Measurements from ENCODE around the gene CBX8.

Gene CBX8

DNA sequence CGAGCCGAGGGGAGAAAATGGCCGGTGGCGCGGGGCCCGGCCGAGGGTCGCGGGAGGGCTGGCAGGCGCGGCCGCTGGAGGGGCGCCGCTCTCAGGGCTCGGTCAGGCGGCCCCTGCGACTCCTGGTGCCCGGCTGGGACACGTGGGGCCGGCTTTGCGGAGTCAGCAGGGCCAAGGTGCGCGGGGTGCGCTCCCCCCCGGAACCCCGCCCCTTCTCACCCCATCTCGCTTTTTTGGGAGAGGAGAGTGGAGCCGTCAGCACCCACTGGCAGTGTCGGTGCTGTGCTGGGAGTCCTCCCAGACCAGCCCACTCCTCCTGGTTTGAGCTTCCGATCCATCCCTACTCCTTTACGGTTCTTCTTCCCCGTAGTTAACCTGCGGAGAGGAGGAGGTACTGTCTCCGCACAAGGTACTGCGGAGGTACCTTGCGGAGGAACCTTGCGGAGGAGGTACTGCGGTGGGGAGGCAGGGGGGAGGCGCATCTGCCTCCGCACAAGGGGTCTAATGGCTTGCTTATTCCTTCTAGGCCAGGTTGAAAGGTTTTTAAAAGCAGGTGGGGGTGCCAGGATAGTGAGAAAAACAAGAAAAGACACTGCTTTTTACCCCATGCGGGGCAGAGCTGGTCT lies 19.1 kb upstream of the CBX8 start:
- Histone ChIP-seq H3K27me3 (ENCODE audit: control insufficient read depth, insufficient read depth, low read length) (peaks cover 99% of the 10 kb centered on the region), H3K36me3 (ENCODE audit: control insufficient read depth, insufficient read depth, low read length) (no peaks in the 10 kb centered on the region), H3K4me1 (ENCODE audit: control insufficient read depth, insufficient read depth, low read length) (peaks cover 6% of the 10 kb centered on the region), H3K9ac (ENCODE audit: low read depth, low read length) (no peak overlapping the region), H3K27ac (ENCODE audit: low read depth, low read length) (no peak overlapping the region), H3K4me3 (ENCODE audit: low read depth, low read length) (peak overlapping the region; percentile 5; the same call in 1 of the 2 replicates), H3K9me3 (ENCODE audit: control insufficient read depth, insufficient read depth, low read length) (no peaks in the 10 kb centered on the region)

DNA sequence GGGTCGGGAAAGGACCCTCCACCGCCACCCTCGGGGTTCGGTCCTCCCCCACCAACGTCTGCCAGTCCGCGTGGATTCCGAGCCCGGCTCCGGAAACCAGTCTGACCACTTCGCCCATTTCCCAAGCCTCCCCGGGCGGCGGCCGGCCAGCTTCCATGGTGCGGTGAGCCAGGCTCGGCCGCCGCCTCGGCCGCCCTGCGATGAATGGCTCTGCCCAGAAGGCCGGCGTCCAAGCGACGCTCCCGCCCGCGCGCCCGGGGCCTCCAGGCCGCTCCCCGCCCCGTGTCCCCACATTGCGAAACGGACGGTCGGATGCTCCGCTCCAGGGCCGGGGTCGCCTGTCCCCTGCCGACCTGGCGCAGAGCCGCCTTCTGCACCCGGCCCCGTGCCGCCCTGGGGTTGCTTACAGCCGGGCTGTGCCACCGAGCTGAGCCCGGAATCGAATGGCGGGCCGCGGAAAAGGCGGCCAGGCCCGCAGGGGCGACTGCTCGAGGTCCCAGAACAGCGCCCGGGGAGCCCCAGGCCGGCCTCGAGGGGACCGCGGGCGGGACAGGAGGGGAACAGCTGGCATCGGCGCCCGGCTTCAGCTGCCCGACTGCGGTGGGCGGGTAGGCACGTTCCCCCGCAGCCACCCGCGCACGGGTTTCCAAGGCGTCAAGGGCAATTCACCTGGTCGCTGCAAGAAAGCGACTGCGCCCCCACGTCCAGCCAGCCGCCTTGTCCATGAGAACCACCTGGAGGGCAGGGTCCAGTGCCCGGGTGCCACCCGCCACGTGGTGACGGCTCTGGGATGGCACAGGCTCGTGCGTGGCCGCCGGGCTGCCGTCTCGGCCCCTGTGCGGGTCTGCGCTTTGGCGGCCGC lies 18.3 kb upstream of the CBX8 start:
- Histone ChIP-seq H3K27me3 (ENCODE audit: control insufficient read depth, insufficient read depth, low read length) (peaks cover 99% of the 10 kb centered on the region), H3K36me3 (ENCODE audit: control insufficient read depth, insufficient read depth, low read length) (no peaks in the 10 kb centered on the region), H3K27ac (ENCODE audit: low read depth, low read length) (no peak overlapping the region), H3K4me1 (ENCODE audit: control insufficient read depth, insufficient read depth, low read length) (peaks cover 8% of the 10 kb centered on the region), H3K9ac (ENCODE audit: low read depth, low read length) (no peak overlapping the region), H3K4me3 (ENCODE audit: low read depth, low read length) (peak overlapping the region; percentile 22; the same call in 1 of the 2 replicates), H3K9me3 (ENCODE audit: control insufficient read depth, insufficient read depth, low read length) (no peaks in the 10 kb centered on the region)

DNA sequence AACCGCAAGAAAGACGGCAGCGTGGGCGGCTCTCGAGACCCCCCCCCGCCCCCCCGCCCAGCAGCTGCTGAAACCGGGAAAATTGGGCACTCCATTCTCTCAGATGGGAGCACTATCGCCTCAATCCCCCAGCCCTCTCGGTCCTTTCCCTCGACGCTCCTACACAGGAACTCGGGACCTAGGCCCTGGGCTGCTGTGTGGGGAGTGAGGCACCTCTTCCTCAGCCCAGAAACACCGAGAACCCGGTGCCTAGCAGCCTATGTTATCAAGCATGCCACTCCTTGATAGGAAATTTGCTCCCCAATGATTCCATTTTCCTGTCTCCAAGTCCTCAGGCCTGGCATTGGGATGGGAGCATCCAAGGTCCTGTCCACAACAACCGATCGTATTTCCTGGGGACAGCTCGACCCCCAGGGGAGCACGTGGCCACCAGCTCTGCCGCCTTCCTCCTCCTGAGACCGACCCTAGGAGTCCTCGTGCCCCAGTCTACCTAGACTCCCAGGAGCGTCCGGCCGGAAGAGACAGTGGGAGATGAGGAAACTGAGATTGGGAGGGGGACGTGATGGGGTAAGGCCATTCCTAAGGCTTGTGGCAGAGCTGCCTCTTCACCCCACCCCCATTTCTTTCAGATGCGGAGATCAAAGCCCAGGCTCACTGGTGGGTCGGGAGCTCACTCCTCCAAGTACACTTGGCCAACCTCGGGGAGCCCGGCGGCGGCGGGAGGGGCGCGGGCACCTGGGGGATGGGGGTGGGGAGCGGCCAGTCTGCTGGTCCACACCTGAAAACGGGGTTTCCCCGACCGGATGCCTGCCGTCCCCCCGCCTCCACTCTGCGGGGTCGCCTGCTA lies 17.5 kb upstream of the CBX8 start:
- Histone ChIP-seq H3K9me3 (ENCODE audit: control insufficient read depth, insufficient read depth, low read length) (no peaks in the 10 kb centered on the region), H3K36me3 (ENCODE audit: control insufficient read depth, insufficient read depth, low read length) (no peaks in the 10 kb centered on the region), H3K9ac (ENCODE audit: low read depth, low read length) (no peak overlapping the region), H3K4me3 (ENCODE audit: low read depth, low read length) (peak overlapping the region; percentile 22; the same call in 1 of the 2 replicates), H3K4me1 (ENCODE audit: control insufficient read depth, insufficient read depth, low read length) (peaks cover 10% of the 10 kb centered on the region), H3K27ac (ENCODE audit: low read depth, low read length) (no peak overlapping the region), H3K27me3 (ENCODE audit: control insufficient read depth, insufficient read depth, low read length) (peaks cover 97% of the 10 kb centered on the region)

GRCh38 chr17:79813297-79814126 lies 16.6 kb upstream of the CBX8 start:
- peaks cover 16% of the 10 kb centered on the region for H3K4me1 ChIP-seq (ENCODE audit: control insufficient read depth, insufficient read depth, low read length)
- peaks cover 97% of the 10 kb centered on the region for H3K27me3 ChIP-seq (ENCODE audit: control insufficient read depth, insufficient read depth, low read length)
- no peak overlapping the region for H3K27ac ChIP-seq (ENCODE audit: low read depth, low read length)
- H3K36me3 ChIP-seq (ENCODE audit: control insufficient read depth, insufficient read depth, low read length): no peaks in the 10 kb centered on the region
- no peak overlapping the region; the same call in 1 of the 2 replicates for H3K4me3 ChIP-seq (ENCODE audit: low read depth, low read length)
- H3K9ac ChIP-seq (ENCODE audit: low read depth, low read length): no peak overlapping the region
- no peaks in the 10 kb centered on the region for H3K9me3 ChIP-seq (ENCODE audit: control insufficient read depth, insufficient read depth, low read length)

DNA sequence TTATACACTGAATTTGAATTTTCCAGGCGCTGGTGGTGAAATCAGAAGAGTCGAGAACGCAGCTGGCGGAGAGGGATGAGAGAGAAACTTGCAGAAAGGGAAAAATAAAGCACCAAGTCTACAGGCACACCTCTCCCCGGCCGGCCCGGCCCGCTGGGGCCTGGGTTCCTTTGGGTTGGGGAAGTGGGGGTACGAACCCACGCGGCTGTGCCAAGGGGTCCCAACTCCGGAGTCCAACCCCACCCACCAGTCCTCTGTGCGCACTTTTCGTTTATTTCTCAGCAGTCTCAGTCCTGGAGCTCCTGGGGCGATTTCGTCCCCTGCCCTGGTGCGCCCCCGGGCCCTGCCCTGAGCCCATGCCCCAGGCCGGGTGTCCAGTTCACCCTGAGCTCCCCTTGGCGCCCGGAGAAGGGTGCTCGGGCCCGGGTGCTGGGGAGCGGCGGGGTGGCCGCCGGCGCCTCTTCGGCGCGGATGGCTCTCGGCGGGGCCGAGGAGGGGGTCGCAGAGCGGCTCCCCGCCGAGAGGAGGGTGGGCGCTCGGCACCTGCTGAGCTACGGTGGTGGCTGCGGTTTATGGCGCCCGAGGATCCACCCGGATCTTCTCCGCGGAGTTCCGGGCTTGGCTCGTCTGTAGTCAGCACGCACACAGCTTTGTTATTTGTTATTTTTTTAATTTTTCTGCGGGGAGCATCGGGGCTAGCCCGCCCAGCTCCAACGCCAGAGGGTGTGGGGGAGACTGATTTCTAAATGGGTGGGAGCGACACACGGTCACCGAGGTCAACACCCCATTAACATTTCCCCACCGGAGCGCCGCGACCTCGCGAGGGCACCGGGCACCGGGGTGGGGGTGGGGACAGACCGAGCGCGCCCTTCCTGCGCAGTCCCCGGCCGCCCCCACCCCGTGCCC lies 15.7 kb upstream of the CBX8 start:
- Histone ChIP-seq H3K9ac (ENCODE audit: low read depth, low read length) (no peak overlapping the region), H3K27ac (ENCODE audit: low read depth, low read length) (no peak overlapping the region), H3K4me3 (ENCODE audit: low read depth, low read length) (no peak overlapping the region)

GRCh38 chr17:79811868-79812352 lies 15.0 kb upstream of the CBX8 start:
- Histone ChIP-seq H3K4me3 (ENCODE audit: low read depth, low read length) (no peak overlapping the region), H3K9ac (ENCODE audit: low read depth, low read length) (no peak overlapping the region), H3K9me3 (ENCODE audit: control insufficient read depth, insufficient read depth, low read length) (no peaks in the 10 kb centered on the region), H3K4me1 (ENCODE audit: control insufficient read depth, insufficient read depth, low read length) (peaks cover 16% of the 10 kb centered on the region), H3K27ac (ENCODE audit: low read depth, low read length) (no peak overlapping the region), H3K36me3 (ENCODE audit: control insufficient read depth, insufficient read depth, low read length) (no peaks in the 10 kb centered on the region), H3K27me3 (ENCODE audit: control insufficient read depth, insufficient read depth, low read length) (peaks cover 97% of the 10 kb centered on the region)

More for the DNA sequence above, 15.7 kb upstream of the CBX8 start:
- no peaks in the 10 kb centered on the region for H3K36me3 ChIP-seq (ENCODE audit: control insufficient read depth, insufficient read depth, low read length)
- H3K4me1 ChIP-seq (ENCODE audit: control insufficient read depth, insufficient read depth, low read length): peaks cover 16% of the 10 kb centered on the region
- peaks cover 97% of the 10 kb centered on the region for H3K27me3 ChIP-seq (ENCODE audit: control insufficient read depth, insufficient read depth, low read length)
- H3K9me3 ChIP-seq (ENCODE audit: control insufficient read depth, insufficient read depth, low read length): no peaks in the 10 kb centered on the region

DNA sequence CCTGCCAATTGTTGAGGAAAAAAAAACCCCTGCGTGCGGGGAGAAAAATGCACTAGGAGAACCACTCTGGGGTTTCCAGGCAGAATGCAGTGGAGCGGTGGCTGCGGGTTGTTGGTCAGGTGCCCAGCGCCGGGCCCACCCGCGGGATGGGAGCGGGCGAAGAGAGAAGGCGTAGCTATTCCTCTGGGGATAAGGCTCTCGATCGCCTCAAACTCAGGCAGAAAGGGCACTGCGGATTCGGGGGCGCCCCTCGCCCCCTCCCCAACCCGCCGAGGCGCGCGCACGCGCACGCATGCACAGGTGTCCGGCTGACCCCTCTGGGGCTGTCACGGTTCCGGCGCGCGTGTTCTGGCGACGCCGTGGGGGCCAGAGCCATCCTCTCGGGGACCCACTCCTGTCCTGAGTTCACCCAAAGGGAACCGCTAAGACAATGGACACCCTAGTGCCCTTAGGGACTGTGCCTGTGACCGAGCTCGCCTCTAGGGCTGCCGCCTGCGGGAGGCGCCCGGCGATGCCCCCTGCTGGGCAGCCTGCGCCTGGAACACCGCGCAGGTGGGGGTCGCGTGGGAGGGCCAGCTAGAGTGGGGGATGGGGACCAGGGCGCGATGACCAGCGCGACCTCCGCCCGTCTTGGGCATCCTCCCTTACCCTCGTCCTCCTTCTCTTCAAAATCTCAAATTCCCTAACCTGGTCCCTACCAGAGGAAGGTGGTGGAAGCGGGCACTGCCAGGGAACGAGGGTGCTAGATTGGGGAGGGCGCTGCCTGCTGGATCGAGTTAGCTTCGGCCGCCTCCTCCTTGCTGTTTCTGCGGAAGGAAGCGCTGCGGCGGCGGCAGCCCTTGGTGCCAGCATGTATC lies 14.4 kb upstream of the CBX8 start:
- no peaks in the 10 kb centered on the region for H3K9me3 ChIP-seq (ENCODE audit: control insufficient read depth, insufficient read depth, low read length)
- H3K9ac ChIP-seq (ENCODE audit: low read depth, low read length): no peak overlapping the region
- no peak overlapping the region for H3K27ac ChIP-seq (ENCODE audit: low read depth, low read length)
- peaks cover 97% of the 10 kb centered on the region for H3K27me3 ChIP-seq (ENCODE audit: control insufficient read depth, insufficient read depth, low read length)
- H3K4me1 ChIP-seq (ENCODE audit: control insufficient read depth, insufficient read depth, low read length): peaks cover 19% of the 10 kb centered on the region
- H3K36me3 ChIP-seq (ENCODE audit: control insufficient read depth, insufficient read depth, low read length): no peaks in the 10 kb centered on the region
- peak overlapping the region; percentile 3; the same call in 1 of the 2 replicates for H3K4me3 ChIP-seq (ENCODE audit: low read depth, low read length)

DNA sequence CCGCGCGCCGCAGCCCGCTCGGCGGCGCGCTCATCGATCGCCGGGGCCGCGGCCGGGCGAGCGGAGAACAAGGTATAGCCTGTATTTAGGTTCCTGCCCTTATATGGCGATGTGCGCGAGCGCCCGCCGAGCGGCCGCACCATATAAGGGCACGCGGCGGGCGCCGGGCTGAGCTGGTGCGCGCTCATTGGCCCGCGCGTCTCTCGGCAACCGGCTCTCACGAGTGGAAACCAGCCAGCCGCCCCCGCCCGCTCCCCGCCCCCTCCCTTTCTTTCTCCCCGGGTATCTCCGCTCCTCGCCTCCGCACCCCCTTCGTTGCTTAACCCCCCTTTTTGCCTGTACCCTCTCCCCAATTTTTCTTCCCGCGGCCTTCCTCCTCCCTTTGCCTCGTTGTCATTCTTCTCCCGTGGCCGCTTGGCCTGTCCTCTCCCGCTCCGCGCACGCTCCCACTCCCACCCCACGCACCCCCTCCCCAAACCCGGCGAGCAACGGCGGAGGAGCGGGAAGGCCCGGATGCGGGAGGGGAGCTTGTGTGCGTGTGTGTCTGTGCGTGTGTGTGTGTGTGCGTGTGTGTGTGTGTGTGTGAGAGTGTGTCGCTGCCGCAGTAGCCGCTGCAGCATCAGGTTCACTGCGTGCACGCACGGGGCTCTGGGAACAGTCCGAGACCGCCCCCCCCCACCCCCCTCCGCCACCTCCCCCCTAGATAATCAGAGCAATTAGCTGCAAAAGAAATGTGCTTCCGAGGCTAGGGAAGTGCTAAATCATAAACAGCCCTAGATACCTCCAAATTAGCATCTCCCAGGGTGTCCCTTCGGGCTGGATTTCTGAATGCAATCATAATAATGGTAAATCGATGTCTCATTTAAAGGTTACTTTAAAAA lies 13.5 kb upstream of the CBX8 start:
- Histone ChIP-seq H3K4me3 (ENCODE audit: low read depth, low read length) (peak overlapping the region; percentile 27; the same call in 1 of the 2 replicates), H3K36me3 (ENCODE audit: control insufficient read depth, insufficient read depth, low read length) (no peaks in the 10 kb centered on the region), H3K9me3 (ENCODE audit: control insufficient read depth, insufficient read depth, low read length) (no peaks in the 10 kb centered on the region), H3K9ac (ENCODE audit: low read depth, low read length) (no peak overlapping the region), H3K27ac (ENCODE audit: low read depth, low read length) (no peak overlapping the region), H3K27me3 (ENCODE audit: control insufficient read depth, insufficient read depth, low read length) (peaks cover 97% of the 10 kb centered on the region), H3K4me1 (ENCODE audit: control insufficient read depth, insufficient read depth, low read length) (peaks cover 28% of the 10 kb centered on the region)
